ENCODE data around the gene SERP2.

DNA sequence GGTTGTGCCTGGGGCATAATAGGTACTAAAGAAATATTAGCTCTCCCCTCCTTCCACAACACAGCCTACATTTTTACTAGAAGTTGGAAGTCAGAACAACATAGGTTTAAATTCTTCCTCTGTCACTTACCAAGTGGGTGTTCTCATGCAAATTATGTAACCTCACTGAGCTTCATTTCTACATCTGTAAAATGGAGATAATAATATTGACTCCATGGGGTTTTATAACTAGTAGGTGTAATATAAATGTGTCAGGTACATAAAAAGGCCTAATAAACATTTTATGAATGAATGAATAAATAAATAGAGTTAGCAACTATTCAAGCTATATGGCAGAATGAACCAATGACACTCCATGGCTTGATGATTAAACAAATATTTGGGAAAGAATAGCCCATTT is 27.1 kb upstream of the SERP2 start:
- TF ChIP-seq ZNF558 (tag by site-specific recombination; IDR thresholded peaks at IDR 0.05): no peak
- TF ChIP-seq, protein P1, sequence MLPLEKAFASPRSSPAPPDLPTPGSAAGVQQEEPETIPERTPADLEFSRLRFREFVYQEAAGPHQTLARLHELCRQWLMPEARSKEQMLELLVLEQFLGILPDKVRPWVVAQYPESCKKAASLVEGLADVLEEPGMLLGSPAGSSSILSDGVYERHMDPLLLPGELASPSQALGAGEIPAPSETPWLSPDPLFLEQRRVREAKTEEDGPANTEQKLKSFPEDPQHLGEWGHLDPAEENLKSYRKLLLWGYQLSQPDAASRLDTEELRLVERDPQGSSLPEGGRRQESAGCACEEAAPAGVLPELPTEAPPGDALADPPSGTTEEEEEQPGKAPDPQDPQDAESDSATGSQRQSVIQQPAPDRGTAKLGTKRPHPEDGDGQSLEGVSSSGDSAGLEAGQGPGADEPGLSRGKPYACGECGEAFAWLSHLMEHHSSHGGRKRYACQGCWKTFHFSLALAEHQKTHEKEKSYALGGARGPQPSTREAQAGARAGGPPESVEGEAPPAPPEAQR (tag by site-specific recombination; IDR thresholded peaks at IDR 0.05): no peak
- no peak for TF ChIP-seq ZNF169 (tag by site-specific recombination; IDR thresholded peaks at IDR 0.05)
- TF ChIP-seq, protein P2, sequence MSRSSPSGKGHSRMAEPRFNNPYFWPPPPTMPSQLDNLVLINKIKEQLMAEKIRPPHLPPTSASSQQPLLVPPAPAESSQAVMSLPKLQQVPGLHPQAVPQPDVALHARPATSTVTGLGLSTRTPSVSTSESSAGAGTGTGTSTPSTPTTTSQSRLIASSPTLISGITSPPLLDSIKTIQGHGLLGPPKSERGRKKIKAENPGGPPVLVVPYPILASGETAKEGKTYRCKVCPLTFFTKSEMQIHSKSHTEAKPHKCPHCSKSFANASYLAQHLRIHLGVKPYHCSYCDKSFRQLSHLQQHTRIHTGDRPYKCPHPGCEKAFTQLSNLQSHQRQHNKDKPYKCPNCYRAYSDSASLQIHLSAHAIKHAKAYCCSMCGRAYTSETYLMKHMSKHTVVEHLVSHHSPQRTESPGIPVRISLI (tag by site-specific recombination; IDR thresholded peaks at IDR 0.05): no peak
- TF ChIP-seq, protein P3, sequence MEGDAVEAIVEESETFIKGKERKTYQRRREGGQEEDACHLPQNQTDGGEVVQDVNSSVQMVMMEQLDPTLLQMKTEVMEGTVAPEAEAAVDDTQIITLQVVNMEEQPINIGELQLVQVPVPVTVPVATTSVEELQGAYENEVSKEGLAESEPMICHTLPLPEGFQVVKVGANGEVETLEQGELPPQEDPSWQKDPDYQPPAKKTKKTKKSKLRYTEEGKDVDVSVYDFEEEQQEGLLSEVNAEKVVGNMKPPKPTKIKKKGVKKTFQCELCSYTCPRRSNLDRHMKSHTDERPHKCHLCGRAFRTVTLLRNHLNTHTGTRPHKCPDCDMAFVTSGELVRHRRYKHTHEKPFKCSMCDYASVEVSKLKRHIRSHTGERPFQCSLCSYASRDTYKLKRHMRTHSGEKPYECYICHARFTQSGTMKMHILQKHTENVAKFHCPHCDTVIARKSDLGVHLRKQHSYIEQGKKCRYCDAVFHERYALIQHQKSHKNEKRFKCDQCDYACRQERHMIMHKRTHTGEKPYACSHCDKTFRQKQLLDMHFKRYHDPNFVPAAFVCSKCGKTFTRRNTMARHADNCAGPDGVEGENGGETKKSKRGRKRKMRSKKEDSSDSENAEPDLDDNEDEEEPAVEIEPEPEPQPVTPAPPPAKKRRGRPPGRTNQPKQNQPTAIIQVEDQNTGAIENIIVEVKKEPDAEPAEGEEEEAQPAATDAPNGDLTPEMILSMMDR (tag by site-specific recombination; IDR thresholded peaks at IDR 0.05): no peak
- TF ChIP-seq OVOL3 (tag by site-specific recombination; IDR thresholded peaks at IDR 0.05): no peak
- no peak for TF ChIP-seq EGR2 (tag by site-specific recombination; IDR thresholded peaks at IDR 0.05; ENCODE audit: low read depth)
- TF ChIP-seq YY1 (tag by site-specific recombination; IDR thresholded peaks at IDR 0.05): no peak

All from HEK293 (cell line).